ENCODE data around the gene MED15. TPM values are rescaled to one million over a fixed set of nuclear protein-coding genes. Genes with fewer than 3 reads are reported as not detected.

The MED15 gene
- polyA plus RNA-seq, 1 experiment, result 42.7 TPM

GRCh38 chr22:20610243-20610686 is 102.9 kb downstream of the MED15 start:
- CTCF ChIA-PET, result interaction anchor here (2.3 kb wide), 1 partner anchor 46 kb away, joined by 6 read pairs; no protein-coding TSS in a partner anchor
- Histone ChIP-seq H3K36me3 (ENCODE audit: control insufficient read depth, insufficient read depth, low read length) (no peaks in the 10 kb centered on the region), H3K4me3 (ENCODE audit: low read depth, low read length) (no peak overlapping the region), H3K27me3 (ENCODE audit: control insufficient read depth, insufficient read depth, low read length) (peaks cover 7% of the 10 kb centered on the region)
- TF ChIP-seq CTCF (IDR thresholded peaks at IDR 0.05; ENCODE audit: insufficient read depth, low read depth, low read length), result no peak
- no peak for DNase-seq (ENCODE audit: low read depth)
- POLR2A ChIA-PET, result no interaction called here

- CTCF ChIA-PET, result interaction anchor here (2.3 kb wide), 1 partner anchor 46 kb away, joined by 6 read pairs; no protein-coding TSS in a partner anchor
- POLR2A ChIA-PET, result no interaction called here
- Histone ChIP-seq H3K36me3 (ENCODE audit: control insufficient read depth, insufficient read depth, low read length) (no peaks in the 10 kb centered on the region), H3K4me3 (ENCODE audit: low read depth, low read length) (no peak overlapping the region), H3K27me3 (ENCODE audit: control insufficient read depth, insufficient read depth, low read length) (peaks cover 10% of the 10 kb centered on the region)
- no peak for TF ChIP-seq CTCF (IDR thresholded peaks at IDR 0.05; ENCODE audit: insufficient read depth, low read depth, low read length)
- DNase-seq (ENCODE audit: low read depth), result no peak
These were observed 103.3 kb downstream of the MED15 start for GRCh38 chr22:20610757-20611156.

- POLR2A ChIA-PET, result no interaction called here
- DNase-seq (ENCODE audit: low read depth), result no peak
These were observed 104.0 kb downstream of the MED15 start for GRCh38 chr22:20611418-20611817.

GRCh38 chr22:20613301-20613700 is 105.9 kb downstream of the MED15 start:
- H3K4me3 ChIP-seq (ENCODE audit: low read depth, low read length), result no peak overlapping the region
- ChIA-PET CTCF (interaction anchor here (0.7 kb wide), 1 partner anchor 17 kb away, joined by 3 read pairs; no protein-coding TSS in a partner anchor), POLR2A (no interaction called here)
- no peak for TF ChIP-seq CTCF (IDR thresholded peaks at IDR 0.05; ENCODE audit: insufficient read depth, low read depth, low read length)
- no peak for DNase-seq (ENCODE audit: low read depth)
- no peaks in the 10 kb centered on the region for H3K36me3 ChIP-seq (ENCODE audit: control insufficient read depth, insufficient read depth, low read length)
- H3K27me3 ChIP-seq (ENCODE audit: control insufficient read depth, insufficient read depth, low read length), result peaks cover 4% of the 10 kb centered on the region

More at GRCh38 chr22:20611418-20611817, 104.0 kb downstream of the MED15 start:
- H3K27me3 ChIP-seq (ENCODE audit: control insufficient read depth, insufficient read depth, low read length), result peaks cover 11% of the 10 kb centered on the region
- CTCF ChIA-PET, result no interaction called here
- no peak for TF ChIP-seq CTCF (IDR thresholded peaks at IDR 0.05; ENCODE audit: insufficient read depth, low read depth, low read length)
- no peak overlapping the region for H3K4me3 ChIP-seq (ENCODE audit: low read depth, low read length)
- no peaks in the 10 kb centered on the region for H3K36me3 ChIP-seq (ENCODE audit: control insufficient read depth, insufficient read depth, low read length)

- no peak for DNase-seq (ENCODE audit: low read depth)
- CTCF ChIA-PET, result interaction anchor here (0.6 kb wide), 1 partner anchor 18 kb away, joined by 4 read pairs; no protein-coding TSS in a partner anchor
- no peak for TF ChIP-seq CTCF (IDR thresholded peaks at IDR 0.05; ENCODE audit: insufficient read depth, low read depth, low read length)
- Histone ChIP-seq H3K36me3 (ENCODE audit: control insufficient read depth, insufficient read depth, low read length) (no peaks in the 10 kb centered on the region), H3K27me3 (ENCODE audit: control insufficient read depth, insufficient read depth, low read length) (peaks cover 4% of the 10 kb centered on the region), H3K4me3 (ENCODE audit: low read depth, low read length) (no peak overlapping the region)
- POLR2A ChIA-PET, result no interaction called here
These were observed 107.6 kb downstream of the MED15 start for GRCh38 chr22:20615021-20615420.
